Sigmoid colon (tissue), 7 donors: ENCODE data around the gene ASPG. TPM values are rescaled to one million over a fixed set of nuclear protein-coding genes. Genes with fewer than 3 reads are reported as not detected.

Source experiments
- DNase-seq: peaks from one replicate; pipeline ENCODE4 v3.0.0-alpha.2; 2019
- H3K27ac ChIP-seq, 4 donors: fragments of 200-600 bp; sonication (generic); one replicate each; pipeline ENCODE4 v1.5.1; 2016 to 2019; ENCODE audit warnings: mild to moderate bottlenecking in 1 of 4
- H3K27me3 ChIP-seq, 3 donors: fragments of 200-600 bp; sonication (generic); one replicate each; pipeline ENCODE4 v1.5.1; 2019; ENCODE audit warnings: mild to moderate bottlenecking in 1 of 3
- H3K36me3 ChIP-seq, 4 donors: fragments of 200-600 bp; sonication (generic); one replicate each; pipeline ENCODE4 v1.5.1; 2016 to 2019
- H3K4me1 ChIP-seq, 4 donors: fragments of 200-600 bp; sonication (generic); one replicate each; pipeline ENCODE4 v1.5.1; 2017 to 2019
- H3K4me3 ChIP-seq, 4 donors: fragments of 200-600 bp; sonication (generic); one replicate each; pipeline ENCODE4 v1.5.1; 2017 to 2019; ENCODE audit warnings: mild to moderate bottlenecking in 2 of 4, moderate library complexity in 1 of 4
- H3K9me3 ChIP-seq, 4 donors: fragments of 200-600 bp in 3 of 4; sonication (generic) in 3 of 4; one replicate each; pipeline versions ENCODE4 v1.5.1 to v1.6.1; 2013 to 2019
- EP300 ChIP-seq, 4 donors: sonication (generic); formaldehyde crosslinking; IDR thresholded peaks; one replicate each; pipeline ENCODE4 v1.6.1; 2017; ENCODE audit warnings: antibody characterized with exemption in 4 of 4
- POLR2A ChIP-seq, 2 donors: fragments of 450-650 bp; IDR thresholded peaks; one replicate each; pipeline ENCODE4 v1.6.1; 2016; ENCODE audit warnings: antibody characterized with exemption in 2 of 2, mild to moderate bottlenecking in 2 of 2, moderate library complexity in 2 of 2
- POLR2AphosphoS5 ChIP-seq, 4 donors: sonication (generic); formaldehyde crosslinking; IDR thresholded peaks; one replicate each; pipeline ENCODE4 v1.6.1; 2017; ENCODE audit warnings: antibody characterized with exemption in 4 of 4
- WGBS, 2 donors: extraction: QIAGEN DNeasy Blood & Tissue Kit; methylation state at CpG; one replicate each; pipeline ENCODE4 v1.1.7; 2013; 5-methylcytosine and 5-hydroxymethylcytosine counted together
- intact Hi-C: fragments of 100-400 bp; cut with DNase I; formaldehyde crosslinking; loops from one replicate; pipeline ENCODE4 v1.15.1; 2023
- polyA plus RNA-seq, 3 donors: library from polyadenylated mRNA; stranded (reverse); fragments of 200-250 nt; gene quantifications; one replicate each; pipeline ENCODE4 v1.2.3, GENCODE V29; 2013
- total RNA-seq, 4 donors: library from RNA; depleted of rRNA; stranded (reverse); fragments of >200 nt; gene quantifications; one replicate each; pipeline ENCODE4 v1.1.0, GENCODE V29; 2016
- TF ChIP-seq, protein P1 (sequence below), 4 experiments: fragments of 450-650 bp in 3 of 4; fragments of 200-600 bp in 1 of 4; IDR thresholded peaks; one replicate each; pipeline ENCODE4 v1.5.1; 2016 to 2019; ENCODE audit warnings: antibody characterized with exemption in 4 of 4, mild to moderate bottlenecking in 3 of 4, moderate library complexity in 2 of 4
- donor health status: healthy with polysubstance abuse.
- donor health status: Bipolar disorder and iron deficiency.
- donor health status: healthy.

Gene ASPG
- total and polyA plus RNA-seq, 7 donors = 0.14 to 24.6 (median 3.5) TPM; not detected in 1

DNA sequence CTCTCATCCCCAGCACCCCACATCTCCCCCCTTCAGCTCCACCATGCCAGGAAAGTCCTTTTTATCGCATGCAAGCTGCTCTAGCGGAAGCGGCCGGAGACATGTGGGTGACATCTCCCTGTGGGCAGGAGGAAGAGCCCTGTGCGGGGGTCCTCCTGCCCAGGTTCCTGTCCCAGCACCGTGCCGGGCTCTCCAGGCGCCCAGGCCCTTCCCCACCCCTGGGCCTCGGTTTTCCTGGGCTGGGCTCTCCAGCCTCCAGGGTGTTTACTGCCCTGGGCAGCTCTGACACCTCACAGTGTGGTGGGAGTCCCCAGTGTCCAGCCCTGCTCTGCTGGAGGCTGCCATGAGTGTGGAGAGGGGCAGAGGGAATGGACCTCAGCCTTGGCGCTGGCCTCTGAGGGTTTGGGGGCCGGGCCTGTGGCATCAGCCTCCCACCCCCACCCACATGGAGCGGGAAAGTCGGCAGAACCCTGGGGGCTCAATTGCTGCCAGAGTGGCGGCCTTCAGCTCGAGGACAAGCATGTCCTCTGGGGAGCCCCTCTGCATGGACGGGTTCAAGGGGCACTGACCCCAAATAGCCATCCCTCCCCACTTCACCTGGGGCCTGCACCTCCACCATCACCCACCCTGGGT lies 16.9 kb downstream of the ASPG start:
- Histone ChIP-seq H3K4me1 (no peaks in the 10 kb centered on the region), H3K4me3 (no peak overlapping the region), H3K9me3 (no peaks in the 10 kb centered on the region), H3K27ac (no peak overlapping the region), H3K36me3 (no peaks in the 10 kb centered on the region), H3K27me3 (no peaks in the 10 kb centered on the region)
- 84% methylated on average over 16 of the region's 16 CpGs for WGBS, 2 donors
- TF ChIP-seq EP300 (IDR thresholded peaks at IDR 0.05) (no peak), POLR2A (IDR thresholded peaks at IDR 0.05) (no peak), POLR2AphosphoS5 (IDR thresholded peaks at IDR 0.05) (no peak)
- TF ChIP-seq, protein P1, sequence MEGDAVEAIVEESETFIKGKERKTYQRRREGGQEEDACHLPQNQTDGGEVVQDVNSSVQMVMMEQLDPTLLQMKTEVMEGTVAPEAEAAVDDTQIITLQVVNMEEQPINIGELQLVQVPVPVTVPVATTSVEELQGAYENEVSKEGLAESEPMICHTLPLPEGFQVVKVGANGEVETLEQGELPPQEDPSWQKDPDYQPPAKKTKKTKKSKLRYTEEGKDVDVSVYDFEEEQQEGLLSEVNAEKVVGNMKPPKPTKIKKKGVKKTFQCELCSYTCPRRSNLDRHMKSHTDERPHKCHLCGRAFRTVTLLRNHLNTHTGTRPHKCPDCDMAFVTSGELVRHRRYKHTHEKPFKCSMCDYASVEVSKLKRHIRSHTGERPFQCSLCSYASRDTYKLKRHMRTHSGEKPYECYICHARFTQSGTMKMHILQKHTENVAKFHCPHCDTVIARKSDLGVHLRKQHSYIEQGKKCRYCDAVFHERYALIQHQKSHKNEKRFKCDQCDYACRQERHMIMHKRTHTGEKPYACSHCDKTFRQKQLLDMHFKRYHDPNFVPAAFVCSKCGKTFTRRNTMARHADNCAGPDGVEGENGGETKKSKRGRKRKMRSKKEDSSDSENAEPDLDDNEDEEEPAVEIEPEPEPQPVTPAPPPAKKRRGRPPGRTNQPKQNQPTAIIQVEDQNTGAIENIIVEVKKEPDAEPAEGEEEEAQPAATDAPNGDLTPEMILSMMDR (IDR thresholded peaks at IDR 0.05) = no peak
- DNase-seq = no peak
- intact Hi-C loops = no loop called here

GRCh38 chr14:104103061-104103445 lies 17.6 kb downstream of the ASPG start:
- DNase-seq = no peak

DNA sequence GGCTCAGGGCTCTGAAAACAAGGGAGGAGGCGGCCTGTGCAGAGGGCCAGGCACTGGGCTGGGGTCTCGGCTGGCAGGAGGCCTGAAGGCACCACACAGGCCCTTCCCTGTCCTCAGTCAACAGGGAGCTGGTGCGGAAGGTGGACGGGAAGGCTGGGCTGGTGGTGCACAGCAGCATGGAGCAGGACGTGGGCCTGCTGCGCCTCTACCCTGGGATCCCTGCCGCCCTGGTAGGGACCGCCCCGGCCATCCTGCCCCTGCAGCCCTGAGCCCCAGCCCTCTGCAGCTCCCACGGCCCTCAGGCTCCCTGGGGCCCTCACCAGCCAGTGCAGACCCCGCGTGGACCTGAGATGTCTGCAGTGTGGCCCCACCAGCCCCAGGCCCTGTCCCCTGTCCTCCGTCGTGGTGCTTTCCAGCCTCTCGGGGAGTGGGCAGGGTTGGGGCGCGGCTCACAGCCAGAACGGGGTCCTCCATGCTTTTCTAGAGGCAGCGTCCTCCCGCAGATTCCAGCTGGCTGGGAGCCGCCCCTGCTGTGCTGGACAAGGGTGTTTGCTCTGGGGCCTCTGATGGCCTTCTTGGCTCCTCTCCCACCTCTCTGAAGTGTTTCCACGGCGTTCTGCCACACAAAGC lies 18.1 kb downstream of the ASPG start:
- Histone ChIP-seq H3K4me3 (no peak overlapping the region), H3K4me1 (no peaks in the 10 kb centered on the region), H3K27me3 (no peaks in the 10 kb centered on the region), H3K9me3 (no peaks in the 10 kb centered on the region), H3K36me3 (no peaks in the 10 kb centered on the region), H3K27ac (no peak overlapping the region)
- WGBS, 2 donors = 74 to 77% methylated on average over 23 of the region's 23 CpGs
- TF ChIP-seq EP300 (IDR thresholded peaks at IDR 0.05) (no peak), POLR2AphosphoS5 (IDR thresholded peaks at IDR 0.05) (no peak), POLR2A (IDR thresholded peaks at IDR 0.05) (no peak)
- TF ChIP-seq, protein P1 (IDR thresholded peaks at IDR 0.05) = no peak
- intact Hi-C loops = no loop called here
- DNase-seq = no peak

More at GRCh38 chr14:104103061-104103445, 17.6 kb downstream of the ASPG start:
- Histone ChIP-seq H3K27ac (no peak overlapping the region), H3K4me3 (no peak overlapping the region), H3K4me1 (no peaks in the 10 kb centered on the region), H3K9me3 (no peaks in the 10 kb centered on the region), H3K27me3 (no peaks in the 10 kb centered on the region), H3K36me3 (no peaks in the 10 kb centered on the region)
- no peak for TF ChIP-seq POLR2A (IDR thresholded peaks at IDR 0.05)
- no peak for TF ChIP-seq POLR2AphosphoS5 (IDR thresholded peaks at IDR 0.05)
- TF ChIP-seq EP300 (IDR thresholded peaks at IDR 0.05) = no peak
- TF ChIP-seq, protein P1 (IDR thresholded peaks at IDR 0.05) = no peak
- intact Hi-C loops = no loop called here
- WGBS, 2 donors = 91 to 93% methylated on average over 26 of the region's 26 CpGs

DNA sequence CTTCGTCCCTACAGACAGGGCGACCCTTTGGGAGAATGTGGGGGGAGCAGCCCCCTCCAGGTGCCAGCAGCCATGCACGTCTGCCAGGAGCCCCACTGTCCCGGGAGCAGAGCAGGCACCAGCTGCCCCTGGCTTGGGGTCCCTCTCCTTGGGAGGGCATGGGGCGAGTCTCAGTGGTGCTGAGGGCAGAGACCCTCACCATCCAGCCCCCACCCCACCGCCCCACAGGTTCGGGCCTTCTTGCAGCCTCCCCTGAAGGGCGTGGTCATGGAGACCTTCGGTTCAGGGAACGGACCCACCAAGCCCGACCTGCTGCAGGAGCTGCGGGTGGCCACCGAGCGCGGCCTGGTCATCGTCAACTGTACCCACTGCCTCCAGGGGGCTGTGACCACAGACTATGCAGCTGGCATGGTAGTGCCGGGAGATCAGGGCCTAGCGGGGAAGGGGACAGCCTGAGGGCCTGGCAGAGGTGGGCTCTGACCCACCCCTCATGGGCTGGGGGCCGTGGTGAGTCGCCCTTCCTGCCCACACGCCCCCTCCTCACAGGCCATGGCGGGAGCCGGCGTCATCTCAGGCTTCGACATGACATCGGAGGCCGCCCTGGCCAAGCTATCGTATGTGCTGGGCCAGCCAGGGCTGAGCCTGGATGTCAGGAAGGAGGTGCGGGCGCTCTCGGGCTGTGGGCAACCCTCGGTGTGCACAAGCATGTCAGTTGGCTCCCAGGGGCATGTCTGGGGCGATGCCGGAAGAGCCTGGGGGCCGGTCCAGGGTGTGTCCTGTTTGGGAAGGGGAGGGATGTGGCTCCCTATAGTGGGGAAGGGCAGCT lies 18.8 kb downstream of the ASPG start:
- Histone ChIP-seq H3K4me3 (no peak overlapping the region), H3K9me3 (no peaks in the 10 kb centered on the region), H3K27ac (no peak overlapping the region), H3K36me3 (no peaks in the 10 kb centered on the region), H3K4me1 (no peaks in the 10 kb centered on the region), H3K27me3 (no peaks in the 10 kb centered on the region)
- intact Hi-C loops = no loop called here
- no peak for DNase-seq
- WGBS, 2 donors = 69 to 84% methylated on average over 35 of the region's 35 CpGs
- no peak for TF ChIP-seq POLR2AphosphoS5 (IDR thresholded peaks at IDR 0.05)
